Posterior vena cava (tissue), 2 donors: ENCODE results near the gene RPTOR. TPM values are rescaled to one million over a fixed set of nuclear protein-coding genes. Genes with fewer than 3 reads are reported as not detected.
"Not testable (repeated sequence)": the region's sequence is repeated elsewhere in the genome, so short reads cannot be mapped to it uniquely, and the experiment has no call there.

ENCODE experiments used
- DNase-seq: peaks from one replicate; pipeline ENCODE4 v3.0.0-alpha.2; 2020; ENCODE audit warnings: low spot score
- intact Hi-C, 2 donors: fragments of 100-400 bp; cut with DNase I; formaldehyde crosslinking; loops; one replicate each; pipeline versions ENCODE4 v1.14.1 to v1.14.2; 2022 to 2023
- total RNA-seq, 2 donors: library from RNA; stranded (reverse); fragmentation: NEBNext Ultra II Directional; extraction: Animal tissue kit (Norgen Biotek cat#: 25700); gene quantifications; one replicate each; pipeline ENCODE4 v1.2.1, GENCODE V29; 2021
- donor health status: DM: yes; HTN: yes; CAD: no.
- donor health status: DM: yes; HTN: yes; CAD: no.

RPTOR gene
- total RNA-seq, 2 donors from 2014 or later, result 30.1 to 44.1 TPM

GRCh38 chr17:80577876-80578570 is 33.4 kb downstream of the RPTOR start:
- no peak for DNase-seq
- intact Hi-C loops, result no loop called here

- DNase-seq, intact Hi-C loops: not testable (repeated sequence)
Measured at GRCh38 chr17:80578668-80579388, 34.2 kb downstream of the RPTOR start.

GRCh38 chr17:80582165-80582564 is 37.5 kb downstream of the RPTOR start:
- no peak for DNase-seq
- intact Hi-C loops, result no loop called here

- no peak for DNase-seq
- intact Hi-C loops, result no loop called here
Measured at GRCh38 chr17:80584176-80584905, 39.7 kb downstream of the RPTOR start.

GRCh38 chr17:80585890-80586845 is 41.5 kb downstream of the RPTOR start:
- DNase-seq, result no peak
- intact Hi-C loops, result no loop called here

GRCh38 chr17:80586846-80587228 is 42.2 kb downstream of the RPTOR start:
- intact Hi-C loops, result no loop called here
- peak; percentile 91 for DNase-seq

- intact Hi-C loops, result no loop called here
- DNase-seq, result no peak
Measured at GRCh38 chr17:80588702-80589383, 44.2 kb downstream of the RPTOR start.

- intact Hi-C loops, result no loop called here
- no peak for DNase-seq
Measured at GRCh38 chr17:80591788-80592187, 47.1 kb downstream of the RPTOR start.

GRCh38 chr17:80592243-80592642 is 47.6 kb downstream of the RPTOR start:
- intact Hi-C loops, result no loop called here
- DNase-seq, result no peak

- DNase-seq, result no peak
- intact Hi-C loops, result no loop called here
Measured at GRCh38 chr17:80593181-80593580, 48.5 kb downstream of the RPTOR start.

GRCh38 chr17:80594431-80595269 is 50.0 kb downstream of the RPTOR start:
- DNase-seq, result no peak
- intact Hi-C loops, result no loop called here

GRCh38 chr17:80596760-80597608 is 52.3 kb downstream of the RPTOR start:
- DNase-seq, result no peak
- intact Hi-C loops, result no loop called here

- intact Hi-C loops, result no loop called here
- DNase-seq, result no peak
Measured at GRCh38 chr17:80598813-80599545, 54.3 kb downstream of the RPTOR start.

- no peak for DNase-seq
- intact Hi-C loops, result loop anchor here in 1 of 2 donors (5.0 kb wide), 1 partner anchor 778 kb away; no protein-coding TSS in a partner anchor
Measured at GRCh38 chr17:80599546-80600305, 55.1 kb downstream of the RPTOR start.

GRCh38 chr17:80601146-80601545 is 56.5 kb downstream of the RPTOR start:
- no peak for DNase-seq
- intact Hi-C loops, result loop anchor here in 1 of 2 donors (5.0 kb wide), 1 partner anchor 776 kb away; no protein-coding TSS in a partner anchor
